HUES6 (cell line): ENCODE measurements around the gene CDKN1B.
"Not testable (repeated sequence)": the region's sequence is repeated elsewhere in the genome, so short reads cannot be mapped to it uniquely, and the experiment has no call there.

Experiments
- H3K27ac ChIP-seq: 2 replicates; pipeline ENCODE4 v1.7.0; 2013; ENCODE audit warnings: low read depth, mild to moderate bottlenecking, low read length, inconsistent platforms
- H3K27me3 ChIP-seq: 2 replicates; pipeline ENCODE4 v1.6.1; 2013; ENCODE audit warnings: low read length; ENCODE audit not compliant: control insufficient read depth, insufficient read depth
- H3K36me3 ChIP-seq: 2 replicates; pipeline ENCODE4 v1.6.1; 2013; ENCODE audit warnings: low read length; ENCODE audit not compliant: control insufficient read depth, insufficient read depth
- H3K4me1 ChIP-seq: 2 replicates; pipeline ENCODE4 v1.6.1; 2013; ENCODE audit warnings: low read length; ENCODE audit not compliant: control insufficient read depth, insufficient read depth
- H3K4me3 ChIP-seq: 2 replicates; pipeline ENCODE4 v1.5.1; 2013; ENCODE audit warnings: low read depth, low read length
- H3K9ac ChIP-seq: one replicate; pipeline ENCODE4 v1.6.1; 2013; ENCODE audit warnings: mild to moderate bottlenecking, low read length
- H3K9me3 ChIP-seq: 2 replicates; pipeline ENCODE4 v1.6.1; 2013; ENCODE audit warnings: low read depth, low read length; ENCODE audit not compliant: control insufficient read depth, insufficient read depth

CDKN1B gene

DNA sequence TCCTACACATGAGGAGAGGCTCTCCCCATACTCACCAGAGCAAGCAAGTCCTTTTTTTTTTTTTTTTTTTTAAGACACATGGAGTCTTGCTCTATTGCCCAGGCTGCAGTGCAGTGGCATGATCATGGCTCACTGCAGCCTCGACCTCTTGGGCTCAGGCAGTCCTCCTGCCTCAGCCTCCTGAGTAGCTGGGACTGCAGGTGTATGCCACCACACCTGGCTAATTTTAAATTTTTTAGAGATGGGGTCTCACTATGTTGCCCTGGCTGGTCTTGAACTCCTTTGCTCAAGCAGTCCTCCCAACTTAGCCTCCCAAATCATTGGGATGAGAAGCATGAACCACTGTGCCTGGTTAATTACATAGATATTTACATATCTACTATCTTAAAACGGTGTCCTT lies 21.0 kb downstream of the CDKN1B start:
- not testable (repeated sequence) for H3K4me3 ChIP-seq, H3K4me1 ChIP-seq, H3K9me3 ChIP-seq, H3K27ac ChIP-seq, H3K36me3 ChIP-seq, H3K9ac ChIP-seq, H3K27me3 ChIP-seq

DNA sequence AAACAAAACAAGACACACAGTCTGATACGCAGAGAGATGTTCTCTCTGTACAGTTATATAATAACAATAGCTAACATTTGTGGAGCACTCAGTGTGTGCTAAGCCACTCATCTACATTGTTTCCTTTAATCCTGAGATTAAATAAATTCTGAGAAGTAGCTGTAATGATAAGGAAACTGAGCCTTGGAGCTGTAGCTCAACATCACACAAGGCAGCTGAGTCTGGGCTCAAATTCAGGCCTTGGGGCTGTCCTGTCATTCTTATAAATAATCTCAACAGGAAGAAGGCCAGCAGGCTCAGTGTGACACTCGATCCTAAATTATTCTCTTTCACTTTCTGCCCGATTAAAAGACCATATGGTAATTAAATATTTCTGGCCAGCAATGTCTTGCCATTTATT lies 24.5 kb downstream of the CDKN1B start:
- Histone ChIP-seq H3K4me1 (peaks cover 13% of the 10 kb centered on the region), H3K4me3 (no peak overlapping the region), H3K27me3 (no peaks in the 10 kb centered on the region), H3K9ac (no peak overlapping the region), H3K9me3 (no peaks in the 10 kb centered on the region), H3K27ac (no peak overlapping the region), H3K36me3 (no peaks in the 10 kb centered on the region)

DNA sequence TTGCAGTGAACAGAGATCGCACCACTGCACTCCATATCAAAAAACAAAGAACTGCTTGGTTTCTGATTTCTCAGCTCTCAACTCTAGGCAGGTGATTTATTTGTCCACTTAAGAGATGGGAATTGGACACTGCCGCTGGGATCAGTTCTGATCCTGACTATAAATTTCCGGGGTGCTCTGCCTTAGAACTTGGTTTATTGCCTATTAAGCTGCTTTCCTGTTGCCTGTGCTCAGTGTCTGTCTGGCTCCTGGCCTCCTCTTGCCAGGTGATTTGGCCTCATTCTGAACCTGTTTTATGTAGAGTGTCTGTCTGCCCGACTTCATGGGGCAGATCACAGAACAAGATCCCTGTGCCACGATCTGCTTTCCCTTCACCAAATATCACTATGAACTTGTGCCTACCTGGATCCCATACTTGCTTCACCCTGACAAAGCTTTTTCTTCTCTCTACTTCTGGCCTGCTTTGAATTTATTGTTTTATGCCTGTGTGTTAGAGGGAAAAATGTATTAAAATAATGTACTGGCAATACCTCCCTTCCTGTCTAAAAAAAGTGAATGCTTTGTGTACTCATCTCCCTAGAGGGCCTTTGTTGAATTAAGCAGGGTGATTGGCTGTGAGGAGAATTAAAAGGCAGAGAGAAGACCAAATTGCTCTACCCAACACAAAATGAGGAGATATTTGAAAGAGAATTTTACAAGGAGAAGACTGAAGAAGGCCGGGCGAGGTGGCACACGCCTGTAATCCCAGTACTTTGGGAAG lies 27.6 kb downstream of the CDKN1B start:
- Histone ChIP-seq H3K27ac (no peak overlapping the region), H3K36me3 (no peaks in the 10 kb centered on the region), H3K9ac (no peak overlapping the region)

DNA sequence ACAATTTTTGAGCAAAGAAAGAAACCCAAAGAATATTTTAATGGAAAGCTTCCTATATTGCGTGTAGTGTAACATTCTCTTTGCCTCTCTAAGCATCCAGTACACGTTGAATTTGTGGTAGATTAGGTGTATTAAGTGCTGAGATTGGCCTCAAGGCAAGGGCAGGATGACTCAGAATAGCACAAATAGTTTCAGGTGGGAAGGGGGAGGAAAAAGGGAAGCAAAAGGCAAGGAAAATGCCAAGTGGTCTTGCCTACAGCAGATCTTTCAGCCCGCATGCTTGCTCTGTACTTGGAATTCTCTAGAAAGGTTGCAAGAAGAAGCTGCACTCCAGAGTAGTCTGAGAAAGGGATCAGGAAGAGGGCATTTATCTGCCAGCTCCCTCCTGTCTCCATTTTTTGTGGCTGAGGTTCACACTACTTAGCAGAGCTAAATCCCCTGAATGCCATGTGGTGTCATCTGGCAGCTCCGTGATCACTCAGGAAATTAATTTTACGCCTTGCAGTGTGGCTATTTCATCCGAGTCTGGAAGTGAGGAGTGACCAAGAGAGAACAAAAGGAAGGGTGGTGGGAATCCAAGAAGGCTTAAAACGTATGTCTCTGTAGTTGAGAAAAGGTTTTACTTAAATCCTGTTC lies 28.5 kb downstream of the CDKN1B start:
- Histone ChIP-seq H3K4me1 (peaks cover 8% of the 10 kb centered on the region), H3K9ac (no peak overlapping the region), H3K27me3 (no peaks in the 10 kb centered on the region), H3K27ac (no peak overlapping the region), H3K36me3 (no peaks in the 10 kb centered on the region), H3K4me3 (no peak overlapping the region), H3K9me3 (no peaks in the 10 kb centered on the region)

More for the DNA sequence above, 27.6 kb downstream of the CDKN1B start:
- Histone ChIP-seq H3K4me1 (peaks cover 8% of the 10 kb centered on the region), H3K9me3 (no peaks in the 10 kb centered on the region), H3K4me3 (no peak overlapping the region), H3K27me3 (no peaks in the 10 kb centered on the region)

DNA sequence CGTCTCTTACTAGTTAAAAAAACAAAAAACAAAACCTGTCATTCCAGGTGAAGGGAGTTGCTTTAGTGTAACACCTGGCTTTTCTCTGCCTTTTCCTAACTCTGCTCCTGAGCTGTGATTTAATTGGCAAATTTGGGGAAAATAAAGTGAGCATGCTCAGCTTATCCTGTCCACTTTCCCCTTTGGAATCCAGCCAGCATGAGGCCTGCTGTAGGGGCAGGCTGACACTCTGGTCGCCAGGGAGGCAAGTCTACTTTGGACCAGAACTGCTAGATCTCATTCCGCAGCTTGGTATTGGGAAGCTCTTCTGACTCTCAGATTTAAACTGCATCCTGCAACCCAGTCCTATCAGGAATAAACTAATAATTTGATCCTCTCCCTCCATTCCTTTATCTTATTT lies 30.1 kb downstream of the CDKN1B start:
- no peaks in the 10 kb centered on the region for H3K36me3 ChIP-seq
- no peaks in the 10 kb centered on the region for H3K27me3 ChIP-seq
- no peaks in the 10 kb centered on the region for H3K9me3 ChIP-seq
- no peak overlapping the region for H3K27ac ChIP-seq
- H3K4me1 ChIP-seq = peaks cover 8% of the 10 kb centered on the region
- H3K9ac ChIP-seq = no peak overlapping the region
- H3K4me3 ChIP-seq = no peak overlapping the region

DNA sequence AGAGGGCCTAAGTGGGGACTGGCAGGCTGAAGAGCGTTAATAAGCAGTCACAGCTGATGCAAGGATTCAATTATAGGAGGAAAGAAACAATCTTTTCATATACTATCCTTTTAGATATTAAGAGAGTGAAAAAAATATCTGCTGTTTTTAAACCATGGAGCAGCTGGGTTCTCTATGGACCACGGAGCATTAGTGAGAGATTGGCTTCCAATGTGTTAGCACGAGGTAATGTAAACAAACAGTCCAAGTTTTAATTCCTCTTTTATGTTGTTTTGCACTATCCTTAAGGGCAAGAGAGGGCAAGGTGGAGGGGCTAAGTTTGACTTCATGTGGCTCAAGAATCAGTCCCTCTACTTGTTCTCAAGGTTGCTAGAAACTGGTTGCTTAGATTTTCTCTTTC lies 30.9 kb downstream of the CDKN1B start:
- Histone ChIP-seq H3K4me3 (no peak overlapping the region), H3K9ac (no peak overlapping the region), H3K9me3 (no peaks in the 10 kb centered on the region), H3K27me3 (no peaks in the 10 kb centered on the region), H3K27ac (no peak overlapping the region), H3K36me3 (no peaks in the 10 kb centered on the region), H3K4me1 (peaks cover 8% of the 10 kb centered on the region)

DNA sequence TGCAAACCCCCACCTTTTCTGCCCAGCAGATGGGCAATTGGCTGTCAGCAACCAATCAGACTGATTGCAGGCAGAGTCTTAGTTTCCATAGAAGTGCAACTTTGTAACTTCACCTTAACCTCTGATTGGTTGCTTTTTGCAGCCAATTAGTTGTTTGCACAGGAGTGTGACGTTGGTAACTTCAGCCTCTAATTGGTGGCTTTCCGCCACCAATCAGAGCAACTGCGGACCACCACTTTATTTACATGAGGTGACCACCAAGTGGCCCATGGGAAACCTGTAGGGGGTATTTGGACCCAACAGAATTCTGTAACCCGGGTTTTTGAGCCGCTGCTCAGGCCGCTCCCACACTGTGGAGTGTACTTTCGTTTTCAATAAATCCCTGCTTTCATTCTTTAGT lies 32.3 kb downstream of the CDKN1B start:
- H3K4me1 ChIP-seq = peaks cover 8% of the 10 kb centered on the region
- no peak overlapping the region for H3K27ac ChIP-seq
- H3K9ac ChIP-seq = no peak overlapping the region
- no peaks in the 10 kb centered on the region for H3K9me3 ChIP-seq
- no peak overlapping the region for H3K4me3 ChIP-seq
- H3K36me3 ChIP-seq = no peaks in the 10 kb centered on the region
- no peaks in the 10 kb centered on the region for H3K27me3 ChIP-seq

DNA sequence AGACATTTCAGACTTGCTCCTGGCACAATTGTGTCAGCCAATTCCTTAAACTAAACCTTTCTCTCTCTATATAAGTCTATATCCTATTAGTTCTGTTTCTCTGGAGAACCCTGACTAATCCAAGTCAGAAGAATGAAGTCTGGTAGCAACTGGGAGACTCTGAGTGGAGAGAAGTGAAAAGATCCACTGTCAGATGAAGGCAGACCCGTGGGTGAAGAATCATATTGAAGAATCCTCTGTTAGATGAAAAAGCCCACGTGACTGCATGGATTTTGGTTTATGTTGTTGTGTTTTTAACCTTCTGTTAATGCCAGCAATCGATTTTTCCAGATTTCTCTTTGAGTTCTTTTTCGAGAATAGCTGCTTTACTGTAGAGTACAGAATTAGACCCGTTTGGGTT lies 38.8 kb downstream of the CDKN1B start:
- Histone ChIP-seq H3K9me3 (no peaks in the 10 kb centered on the region), H3K27ac (no peak overlapping the region), H3K4me3 (no peak overlapping the region), H3K4me1 (no peaks in the 10 kb centered on the region), H3K9ac (no peak overlapping the region), H3K27me3 (no peaks in the 10 kb centered on the region), H3K36me3 (no peaks in the 10 kb centered on the region)

DNA sequence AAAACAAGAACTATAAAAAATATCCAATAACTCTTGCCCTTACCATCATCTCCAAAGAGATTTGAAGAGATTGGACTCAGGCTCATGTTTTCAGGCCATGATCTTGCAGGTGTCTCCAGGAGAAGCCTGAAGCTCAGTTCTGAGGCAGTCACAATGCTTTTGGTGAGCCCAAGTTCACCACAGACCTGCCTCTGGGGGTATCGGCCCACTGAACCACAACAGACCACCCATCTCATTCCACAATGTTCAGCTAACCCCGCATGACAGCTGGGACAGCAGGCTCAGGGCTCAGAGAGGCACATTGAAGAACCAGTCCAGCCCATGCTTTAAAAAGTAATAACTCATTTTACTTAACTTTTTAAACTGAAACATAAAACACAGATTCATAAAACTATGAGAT lies 40.0 kb downstream of the CDKN1B start:
- no peak overlapping the region for H3K9ac ChIP-seq
- H3K27me3 ChIP-seq = no peaks in the 10 kb centered on the region

DNA sequence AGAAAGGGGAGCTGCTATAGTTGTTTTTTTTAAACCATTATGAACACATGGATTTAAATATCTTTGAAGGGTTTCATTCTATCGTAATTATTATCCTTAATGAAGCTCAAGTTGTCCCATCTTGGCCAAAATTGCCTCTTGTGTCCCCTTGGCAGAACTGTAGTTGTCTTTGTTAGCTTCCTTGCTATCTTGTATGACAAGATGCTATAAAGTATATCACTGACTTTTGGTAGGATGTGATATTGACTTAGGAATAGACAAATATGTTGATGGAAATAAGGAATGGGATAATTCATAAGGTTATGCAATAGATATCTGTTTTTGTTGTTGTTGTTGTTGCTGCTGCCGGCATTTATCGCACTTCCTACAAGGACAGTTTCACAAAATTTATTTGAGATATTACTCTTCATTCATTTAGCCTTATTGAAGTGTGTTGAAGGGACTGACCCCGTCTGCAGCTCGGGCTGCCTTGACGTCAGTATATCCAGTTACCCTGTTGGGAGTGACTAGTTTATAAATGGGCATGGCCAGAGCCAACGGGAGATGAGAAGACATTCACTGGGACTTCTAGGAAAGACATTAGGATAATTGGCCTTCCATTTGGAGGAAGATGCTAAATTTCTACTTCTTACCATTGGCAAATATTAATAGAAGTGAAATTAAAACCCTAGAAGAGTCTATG lies 42.2 kb downstream of the CDKN1B start:
- no peak overlapping the region for H3K4me3 ChIP-seq
- no peaks in the 10 kb centered on the region for H3K36me3 ChIP-seq
- no peak overlapping the region for H3K9ac ChIP-seq
- H3K27me3 ChIP-seq = no peaks in the 10 kb centered on the region
- H3K27ac ChIP-seq = no peak overlapping the region
- no peaks in the 10 kb centered on the region for H3K9me3 ChIP-seq
- no peaks in the 10 kb centered on the region for H3K4me1 ChIP-seq

More for the DNA sequence above, 40.0 kb downstream of the CDKN1B start:
- H3K36me3 ChIP-seq = no peaks in the 10 kb centered on the region
- no peaks in the 10 kb centered on the region for H3K9me3 ChIP-seq
- H3K27ac ChIP-seq = no peak overlapping the region
- no peak overlapping the region for H3K4me3 ChIP-seq
- no peaks in the 10 kb centered on the region for H3K4me1 ChIP-seq

DNA sequence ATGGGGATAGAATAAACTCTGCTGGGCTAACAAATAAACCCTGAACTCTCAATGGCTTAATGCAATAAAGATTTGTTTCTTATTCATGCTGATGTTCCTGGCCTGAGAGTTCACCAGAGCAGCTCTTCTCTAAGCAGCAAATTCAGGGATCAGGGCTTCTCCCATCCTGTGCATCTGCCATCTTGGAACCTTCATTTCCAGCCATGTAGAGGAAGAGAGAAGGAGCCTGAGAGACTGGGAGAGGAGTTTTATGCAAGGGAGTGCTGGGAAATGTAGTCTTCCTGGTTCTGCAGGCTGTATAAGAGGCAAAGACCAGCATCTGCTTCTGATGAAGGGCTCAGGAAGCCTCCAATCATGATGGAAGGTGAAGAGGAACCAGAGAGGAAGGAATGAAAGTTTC lies 47.7 kb downstream of the CDKN1B start:
- Histone ChIP-seq H3K36me3 (no peaks in the 10 kb centered on the region), H3K9ac (no peak overlapping the region), H3K9me3 (no peaks in the 10 kb centered on the region), H3K27me3 (no peaks in the 10 kb centered on the region), H3K4me1 (no peaks in the 10 kb centered on the region), H3K27ac (no peak overlapping the region), H3K4me3 (no peak overlapping the region)
